Panc1 (cell line): Measurements from ENCODE around the gene IREB2. TPM values are rescaled to one million over a fixed set of nuclear protein-coding genes. Genes with fewer than 3 reads are reported as not detected.

Experiments
- ATAC-seq: fragments of 200-7000 bp; cut with Tn5 transposase; 2 replicates; pipeline ENCODE4 v1.9.1; 2020; ENCODE audit warnings: mild to moderate bottlenecking, moderate library complexity
- BruUV-seq: library from RNA; stranded (reverse); fragments of 400-500 nt; replicated peaks from 2 replicates; lab custom pipeline; 2021; lab: Mats Ljungman, UMichigan
- CTCF ChIA-PET: fragments of 300-600 bp; sonication (Branson Sonifier 250); formaldehyde crosslinking; loops from one replicate; lab custom pipeline; 2022; ENCODE audit warnings: antibody characterized with exemption; lab: Charles Lee
- POLR2A ChIA-PET: fragments of 300-600 bp; sonication (Branson Sonifier 250); formaldehyde crosslinking; loops from one replicate; lab custom pipeline; 2022; ENCODE audit warnings: antibody characterized with exemption; lab: Charles Lee
- DNase-seq: peaks from one replicate; pipeline ENCODE4 v3.0.0-alpha.2; 2010; ENCODE audit warnings: low read depth, low spot score
- H3K27ac ChIP-seq: 2 replicates; pipeline ENCODE4 v1.5.1; 2011; ENCODE audit warnings: mild to moderate bottlenecking, low read length, inconsistent platforms
- H3K27me3 ChIP-seq: fragments of 200-500 bp; sonication (Bioruptor generic); 2 replicates; pipeline ENCODE4 v1.6.0; 2014; ENCODE audit warnings: low read length, inconsistent platforms; ENCODE audit not compliant: control insufficient read depth, insufficient read depth
- H3K36me3 ChIP-seq: fragments of 200-500 bp; sonication (Bioruptor generic); 2 replicates; pipeline ENCODE4 v1.5.1; 2014; ENCODE audit warnings: inconsistent platforms, mild to moderate bottlenecking, low read length, moderate library complexity; ENCODE audit not compliant: control insufficient read depth, insufficient read depth
- H3K4me1 ChIP-seq: 2 replicates; pipeline ENCODE4 v1.5.1; 2011; ENCODE audit warnings: inconsistent platforms, mild to moderate bottlenecking, low read length, moderate library complexity; ENCODE audit not compliant: control insufficient read depth, insufficient read depth
- H3K4me3 ChIP-seq, 2 experiments: 2 replicates each; pipeline ENCODE4 v1.5.1; 2011 to 2012; ENCODE audit warnings: low read depth in 2 of 2, low read length in 2 of 2, mild to moderate bottlenecking in 2 of 2, inconsistent platforms in 1 of 2, moderate library complexity in 1 of 2
- H3K9me3 ChIP-seq: fragments of 200-500 bp; sonication (Bioruptor generic); 2 replicates; pipeline ENCODE4 v1.5.1; 2014; ENCODE audit warnings: low read depth, mild to moderate bottlenecking, inconsistent platforms, low read length, moderate library complexity; ENCODE audit not compliant: control insufficient read depth, insufficient read depth
- POLR2AphosphoS5 ChIP-seq: IDR thresholded peaks from 2 replicates; pipeline ENCODE4 v1.6.1; 2012; ENCODE audit warnings: mild to moderate bottlenecking, low read depth, low read length, moderate library complexity
- SIN3A ChIP-seq: IDR thresholded peaks from 2 replicates; pipeline ENCODE4 v1.6.1; 2012; ENCODE audit warnings: low read depth, mild to moderate bottlenecking, low read length, moderate library complexity, borderline replicate concordance; ENCODE audit not compliant: insufficient read depth
- TCF7L2 ChIP-seq: IDR thresholded peaks from 2 replicates; pipeline ENCODE4 v1.6.1; 2011; ENCODE audit warnings: mild to moderate bottlenecking, low read depth, low read length, inconsistent platforms
- in situ Hi-C: cut with HindIII; loops from 2 replicates; pipeline ENCODE4 v1.10.0; 2016; ENCODE audit warnings: low sequenced_read_pairs, low pct_unique_long_range_greater_than_20kb
- intact Hi-C: fragments of 100-400 bp; cut with micrococcal nuclease; formaldehyde crosslinking; loops from one replicate; pipeline ENCODE4 v1.10.0; 2022; ENCODE audit not compliant: unreplicated experiment
- total RNA-seq: library from RNA; stranded (reverse); gene quantifications from one replicate; pipeline ENCODE4 v1.2.1, GENCODE V29; 2021; ENCODE audit not compliant: unreplicated experiment
- TF ChIP-seq, protein P1 (sequence below): fragments of 450-650 bp; IDR thresholded peaks from 2 replicates; pipeline ENCODE4 v1.5.1; 2017; ENCODE audit warnings: mild to moderate bottlenecking
- TF ChIP-seq, protein P2 (sequence below), 2 experiments: IDR thresholded peaks; 2 replicates each; pipeline ENCODE4 v1.6.1; 2011 to 2012; ENCODE audit warnings: low read depth in 2 of 2, control low read depth in 1 of 2, low read length in 1 of 2, mild to moderate bottlenecking in 1 of 2, moderate library complexity in 1 of 2; ENCODE audit not compliant: insufficient read depth in 1 of 2

The IREB2 gene
- total RNA-seq, 1 experiment from 2014 or later: 71.7 TPM

DNA sequence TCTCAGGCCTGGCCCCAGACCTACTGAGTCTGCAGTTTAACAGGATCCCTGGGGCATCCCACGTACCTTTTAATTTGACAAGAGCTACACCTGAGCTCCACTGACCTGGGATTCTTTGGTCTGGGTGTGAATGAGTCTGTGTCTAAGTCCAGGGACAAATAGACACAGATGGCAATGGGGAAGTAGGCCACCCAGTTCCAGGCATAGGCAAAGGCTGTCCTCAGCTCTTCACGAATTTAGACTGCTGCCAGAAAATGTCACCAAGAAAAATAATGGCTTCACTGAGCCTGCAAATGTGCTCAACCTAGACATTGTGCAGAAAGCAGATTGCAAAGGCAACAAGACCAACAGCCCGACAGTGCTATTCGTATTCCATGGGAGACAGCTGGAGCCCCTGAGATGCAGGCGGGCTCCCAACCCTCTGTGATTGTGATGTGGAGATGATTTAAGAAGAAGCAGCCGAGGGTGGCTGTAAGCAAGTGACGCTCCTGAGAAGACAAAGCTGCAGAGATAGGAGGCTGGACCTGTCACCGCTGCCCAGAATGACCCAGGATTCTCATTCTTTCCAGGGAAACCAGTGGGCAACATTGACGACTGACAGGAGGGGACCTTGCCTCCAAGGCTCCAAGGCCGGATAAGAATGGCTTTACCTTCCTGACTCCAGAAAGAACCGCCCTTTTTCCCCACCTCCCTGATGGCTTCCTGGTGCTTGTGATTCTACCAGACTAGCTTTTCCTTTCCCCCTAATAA lies 39.8 kb upstream of the IREB2 start:
- no peaks in the 10 kb centered on the region; the same call in 1 of the 2 replicates for H3K27me3 ChIP-seq
- intact Hi-C loops (no loop called here), in situ Hi-C loops (no loop called here)
- no peaks in the 10 kb centered on the region for H3K9me3 ChIP-seq
- H3K27ac ChIP-seq: no peak overlapping the region
- ATAC-seq (no peak), DNase-seq (no peak)
- no peak overlapping the region for H3K4me3 ChIP-seq
- CTCF ChIA-PET: no interaction called here
- H3K36me3 ChIP-seq: no peaks in the 10 kb centered on the region
- POLR2A ChIA-PET: no interaction called here
- no peaks in the 10 kb centered on the region for H3K4me1 ChIP-seq
- no TSS peak for BruUV-seq
- TF ChIP-seq POLR2AphosphoS5 (no peak), SIN3A (no peak), TCF7L2 (no peak)
- TF ChIP-seq, protein P1, sequence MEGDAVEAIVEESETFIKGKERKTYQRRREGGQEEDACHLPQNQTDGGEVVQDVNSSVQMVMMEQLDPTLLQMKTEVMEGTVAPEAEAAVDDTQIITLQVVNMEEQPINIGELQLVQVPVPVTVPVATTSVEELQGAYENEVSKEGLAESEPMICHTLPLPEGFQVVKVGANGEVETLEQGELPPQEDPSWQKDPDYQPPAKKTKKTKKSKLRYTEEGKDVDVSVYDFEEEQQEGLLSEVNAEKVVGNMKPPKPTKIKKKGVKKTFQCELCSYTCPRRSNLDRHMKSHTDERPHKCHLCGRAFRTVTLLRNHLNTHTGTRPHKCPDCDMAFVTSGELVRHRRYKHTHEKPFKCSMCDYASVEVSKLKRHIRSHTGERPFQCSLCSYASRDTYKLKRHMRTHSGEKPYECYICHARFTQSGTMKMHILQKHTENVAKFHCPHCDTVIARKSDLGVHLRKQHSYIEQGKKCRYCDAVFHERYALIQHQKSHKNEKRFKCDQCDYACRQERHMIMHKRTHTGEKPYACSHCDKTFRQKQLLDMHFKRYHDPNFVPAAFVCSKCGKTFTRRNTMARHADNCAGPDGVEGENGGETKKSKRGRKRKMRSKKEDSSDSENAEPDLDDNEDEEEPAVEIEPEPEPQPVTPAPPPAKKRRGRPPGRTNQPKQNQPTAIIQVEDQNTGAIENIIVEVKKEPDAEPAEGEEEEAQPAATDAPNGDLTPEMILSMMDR: no peak
- TF ChIP-seq, protein P2, sequence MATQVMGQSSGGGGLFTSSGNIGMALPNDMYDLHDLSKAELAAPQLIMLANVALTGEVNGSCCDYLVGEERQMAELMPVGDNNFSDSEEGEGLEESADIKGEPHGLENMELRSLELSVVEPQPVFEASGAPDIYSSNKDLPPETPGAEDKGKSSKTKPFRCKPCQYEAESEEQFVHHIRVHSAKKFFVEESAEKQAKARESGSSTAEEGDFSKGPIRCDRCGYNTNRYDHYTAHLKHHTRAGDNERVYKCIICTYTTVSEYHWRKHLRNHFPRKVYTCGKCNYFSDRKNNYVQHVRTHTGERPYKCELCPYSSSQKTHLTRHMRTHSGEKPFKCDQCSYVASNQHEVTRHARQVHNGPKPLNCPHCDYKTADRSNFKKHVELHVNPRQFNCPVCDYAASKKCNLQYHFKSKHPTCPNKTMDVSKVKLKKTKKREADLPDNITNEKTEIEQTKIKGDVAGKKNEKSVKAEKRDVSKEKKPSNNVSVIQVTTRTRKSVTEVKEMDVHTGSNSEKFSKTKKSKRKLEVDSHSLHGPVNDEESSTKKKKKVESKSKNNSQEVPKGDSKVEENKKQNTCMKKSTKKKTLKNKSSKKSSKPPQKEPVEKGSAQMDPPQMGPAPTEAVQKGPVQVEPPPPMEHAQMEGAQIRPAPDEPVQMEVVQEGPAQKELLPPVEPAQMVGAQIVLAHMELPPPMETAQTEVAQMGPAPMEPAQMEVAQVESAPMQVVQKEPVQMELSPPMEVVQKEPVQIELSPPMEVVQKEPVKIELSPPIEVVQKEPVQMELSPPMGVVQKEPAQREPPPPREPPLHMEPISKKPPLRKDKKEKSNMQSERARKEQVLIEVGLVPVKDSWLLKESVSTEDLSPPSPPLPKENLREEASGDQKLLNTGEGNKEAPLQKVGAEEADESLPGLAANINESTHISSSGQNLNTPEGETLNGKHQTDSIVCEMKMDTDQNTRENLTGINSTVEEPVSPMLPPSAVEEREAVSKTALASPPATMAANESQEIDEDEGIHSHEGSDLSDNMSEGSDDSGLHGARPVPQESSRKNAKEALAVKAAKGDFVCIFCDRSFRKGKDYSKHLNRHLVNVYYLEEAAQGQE (IDR thresholded peaks at IDR 0.05; ENCODE audit: insufficient read depth in 1 of 2, low read depth in 2 of 2, low read length in 1 of 2): no peak

DNA sequence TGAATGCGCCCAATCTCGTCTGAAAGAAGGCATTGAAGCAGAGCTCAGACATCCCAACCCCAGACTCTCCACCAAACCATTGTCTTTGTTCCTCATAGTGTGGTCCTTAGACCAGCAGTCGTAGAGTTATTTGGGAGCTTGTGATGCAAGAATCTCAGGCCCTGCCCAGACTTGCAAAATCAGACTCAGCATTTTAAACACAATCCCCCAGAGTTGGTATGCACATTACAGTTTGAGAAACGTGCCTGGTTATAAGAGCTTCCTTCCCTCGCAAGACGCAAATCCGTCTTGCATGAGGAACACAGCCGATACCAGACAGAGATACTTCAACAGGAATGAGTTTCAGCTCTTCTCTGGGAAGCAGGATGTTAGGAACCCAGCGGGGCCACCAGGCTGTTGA lies 38.9 kb upstream of the IREB2 start:
- no peaks in the 10 kb centered on the region; the same call in 1 of the 2 replicates for H3K27me3 ChIP-seq

More for the DNA sequence above, 38.9 kb upstream of the IREB2 start:
- DNase-seq (no peak), ATAC-seq (no peak)
- TF ChIP-seq POLR2AphosphoS5: no peak
- TF ChIP-seq, protein P1: no peak
- no peak for TF ChIP-seq SIN3A
- no peak for TF ChIP-seq TCF7L2
- TF ChIP-seq, protein P2 (IDR thresholded peaks at IDR 0.05; ENCODE audit: insufficient read depth in 1 of 2, low read depth in 2 of 2, low read length in 1 of 2): no peak
- no TSS peak for BruUV-seq
- Histone ChIP-seq H3K4me1 (no peaks in the 10 kb centered on the region), H3K36me3 (no peaks in the 10 kb centered on the region), H3K9me3 (no peaks in the 10 kb centered on the region), H3K27ac (no peak overlapping the region), H3K4me3 (no peak overlapping the region)
- intact Hi-C loops: no loop called here
- ChIA-PET CTCF (no interaction called here), POLR2A (no interaction called here)
- in situ Hi-C loops: no loop called here
